ENCODE data around the gene EFNB3. TPM values are rescaled to one million over a fixed set of nuclear protein-coding genes. Genes with fewer than 3 reads are reported as not detected.

EFNB3 gene
- polyA plus RNA-seq, 1 of the 3 experiments (the other 2 are of a cell fraction) = 26.1 TPM

- Histone ChIP-seq H3F3A (replicated peaks; ENCODE audit: insufficient read depth) (peaks cover 2% of the 10 kb centered on the region), H4K20me1 (ENCODE audit: insufficient read depth) (no peaks in the 10 kb centered on the region), H3K79me2 (ENCODE audit: insufficient read depth) (no peaks in the 10 kb centered on the region), H3K4me1 (ENCODE audit: control insufficient read depth in 1 of 2, insufficient read depth in 2 of 2, low read depth in 1 of 2, low read length in 1 of 2) (peaks cover 9 to 26% of the 10 kb centered on the region in 2 experiments), H3K27ac (ENCODE audit: low read depth in 2 of 2, low read length in 1 of 2) (no peak overlapping the region), H3K9me2 (no peaks in the 10 kb centered on the region), H3K9me3 (no peaks in the 10 kb centered on the region), H2AFZ (ENCODE audit: low read depth) (no peak overlapping the region), H3K4me2 (no peak overlapping the region), H3K36me3 (replicated peaks in 1 of 2; ENCODE audit: control insufficient read depth in 1 of 2, insufficient read depth in 2 of 2, low read length in 1 of 2) (peaks cover 3 to 6% of the 10 kb centered on the region in 2 experiments), H3K9ac (no peak overlapping the region), H3K27me3 (ENCODE audit: insufficient read depth) (no peaks in the 10 kb centered on the region), H3K4me3 (ENCODE audit: low read depth in 2 of 2, low read length in 1 of 2) (no peak overlapping the region)
- 97% methylated on average over 12 of the region's 14 CpGs for WGBS (ENCODE audit: low lambda C conversion rate)
- TF ChIP-seq ZBTB33 (IDR thresholded peaks at IDR 0.05; ENCODE audit: borderline replicate concordance, low read depth) = no peak
- no peak for TF ChIP-seq IRF3 (IDR thresholded peaks at IDR 0.05; ENCODE audit: low read depth, low read length)
- TF ChIP-seq ELF1 (IDR thresholded peaks at IDR 0.05) = no peak
- no peak for TF ChIP-seq TAF1 (IDR thresholded peaks at IDR 0.05; ENCODE audit: borderline replicate concordance, low read depth, low read length)
- no peak for TF ChIP-seq MAX (IDR thresholded peaks at IDR 0.05; ENCODE audit: low read depth)
- TF ChIP-seq EZH2phosphoT487 (IDR thresholded peaks at IDR 0.05; ENCODE audit: borderline replicate concordance, low read depth) = no peak
- ChIA-PET CTCF (interaction anchor here (4.6 to 8.4 kb wide), 2 partner anchors 14 to 15 kb away, joined by 43 to 85 read pairs; partner anchors contain the start of genes DNAH2, TP53 and WRAP53), POLR2A (interaction anchor here (6.6 kb wide), 1 partner anchor 15 kb away, joined by 53 read pairs; the partner anchor contains the start of genes TP53 and WRAP53)
- DNase-seq = no peak
These were observed 3.3 kb upstream of the EFNB3 start for GRCh38 chr17:7701681-7702080.

GRCh38 chr17:7702776-7703175, 2.2 kb upstream of the EFNB3 start:
- Histone ChIP-seq H3K4me2 (no peak overlapping the region), H3K9me3 (no peaks in the 10 kb centered on the region), H3K36me3 (replicated peaks in 1 of 2; ENCODE audit: control insufficient read depth in 1 of 2, insufficient read depth in 2 of 2, low read length in 1 of 2) (peaks cover 3 to 4% of the 10 kb centered on the region in 2 experiments), H3K27ac (ENCODE audit: low read depth in 2 of 2, low read length in 1 of 2) (no peak overlapping the region; a peak in 1 of 4 replicates), H4K20me1 (ENCODE audit: insufficient read depth) (no peaks in the 10 kb centered on the region), H3K9ac (no peak overlapping the region), H3K27me3 (ENCODE audit: insufficient read depth) (no peaks in the 10 kb centered on the region), H2AFZ (ENCODE audit: low read depth) (no peak overlapping the region), H3K9me2 (no peaks in the 10 kb centered on the region), H3K79me2 (ENCODE audit: insufficient read depth) (no peaks in the 10 kb centered on the region), H3K4me1 (ENCODE audit: control insufficient read depth in 1 of 2, insufficient read depth in 2 of 2, low read depth in 1 of 2, low read length in 1 of 2) (peaks cover 9 to 35% of the 10 kb centered on the region in 2 experiments), H3F3A (replicated peaks; ENCODE audit: insufficient read depth) (peaks cover 2% of the 10 kb centered on the region), H3K4me3 (ENCODE audit: low read depth in 2 of 2, low read length in 1 of 2) (no peak overlapping the region)
- ChIA-PET POLR2A (interaction anchor here (0.6 to 6.6 kb wide), 4 partner anchors 14 to 207 kb away, joined by 3 to 53 read pairs (median 4); partner anchors contain the start of genes SAT2, TP53 and WRAP53), CTCF (interaction anchor here (0.6 to 8.4 kb wide), 5 partner anchors 12 to 501 kb away, joined by 3 to 85 read pairs (median 5); partner anchors contain the start of genes DNAH2, TP53 and WRAP53)
- DNase-seq = no peak
- WGBS (ENCODE audit: low lambda C conversion rate) = 93% methylated on average over 3 of the region's 13 CpGs
- TF ChIP-seq ELF1 (IDR thresholded peaks at IDR 0.05) (no peak), ZBTB33 (IDR thresholded peaks at IDR 0.05; ENCODE audit: borderline replicate concordance, low read depth) (no peak), TEAD4 (IDR thresholded peaks at IDR 0.05; ENCODE audit: borderline replicate concordance, insufficient read depth) (no peak), REST (IDR thresholded peaks at IDR 0.05; ENCODE audit: low read depth, low read length) (no peak), NRF1 (IDR thresholded peaks at IDR 0.05; ENCODE audit: low read depth, low read length) (no peak)

All from SK-N-SH (cell line).